HG02759 (cell line): ENCODE results near the gene ELFN1.

ENCODE experiments used
- ATAC-seq: cut with Tn5 transposase; IDR thresholded peaks from one replicate; pipeline ENCODE4 v1.9.1; 2021; ENCODE audit warnings: mild to moderate bottlenecking, moderate library complexity; ENCODE audit not compliant: unreplicated experiment

ELFN1 gene

GRCh38 chr7:1675036-1675671 is 5.1 kb downstream of the ELFN1 start:
- ATAC-seq: no peak

GRCh38 chr7:1675673-1676549 is 5.8 kb downstream of the ELFN1 start:
- ATAC-seq: no peak

- no peak for ATAC-seq
These were observed 6.5 kb downstream of the ELFN1 start for GRCh38 chr7:1676550-1677078.

GRCh38 chr7:1677206-1678080 is 7.4 kb downstream of the ELFN1 start:
- no peak for ATAC-seq

- ATAC-seq: no peak
These were observed 8.0 kb downstream of the ELFN1 start for GRCh38 chr7:1678081-1678543.

- ATAC-seq: no peak
These were observed 8.7 kb downstream of the ELFN1 start for GRCh38 chr7:1678571-1679325.

GRCh38 chr7:1679326-1679965 is 9.4 kb downstream of the ELFN1 start:
- ATAC-seq: no peak

- no peak for ATAC-seq
These were observed 10.1 kb downstream of the ELFN1 start for GRCh38 chr7:1679966-1680730.

- no peak for ATAC-seq
These were observed 11.5 kb downstream of the ELFN1 start for GRCh38 chr7:1681581-1681980.

GRCh38 chr7:1685000-1685624 is 15.0 kb downstream of the ELFN1 start:
- ATAC-seq: no peak

GRCh38 chr7:1688542-1688941 is 18.5 kb downstream of the ELFN1 start:
- ATAC-seq: no peak

- ATAC-seq: no peak
These were observed 19.2 kb downstream of the ELFN1 start for GRCh38 chr7:1689311-1689710.

- no peak for ATAC-seq
These were observed 20.4 kb downstream of the ELFN1 start for GRCh38 chr7:1690359-1690958.

GRCh38 chr7:1691096-1691495 is 21.0 kb downstream of the ELFN1 start:
- no peak for ATAC-seq

GRCh38 chr7:1691601-1692514 is 21.8 kb downstream of the ELFN1 start:
- no peak for ATAC-seq

- no peak for ATAC-seq
These were observed 22.7 kb downstream of the ELFN1 start for GRCh38 chr7:1692515-1693418.
